SK-N-MC (cell line): Measurements from ENCODE around the gene NRGN.

ENCODE experiments used
- DNase-seq: peaks from one replicate; pipeline ENCODE4 v3.0.0-alpha.2; 2011; ENCODE audit warnings: low read depth, low spot score
- H3K27ac ChIP-seq: fragments of 200-600 bp; sonication (generic); 2 replicates; pipeline ENCODE4 v1.5.1; 2016; ENCODE audit warnings: mixed run types
- H3K36me3 ChIP-seq: fragments of 200-600 bp; sonication (generic); 2 replicates; pipeline ENCODE4 v1.6.1; 2017; ENCODE audit warnings: antibody characterized with exemption, low read length, mixed read lengths; ENCODE audit not compliant: insufficient read depth
- H3K4me3 ChIP-seq: fragments of 200-600 bp; sonication (generic); 2 replicates; pipeline ENCODE4 v1.5.1; 2016
- H3K9ac ChIP-seq: fragments of 200-600 bp; sonication (generic); 2 replicates; pipeline ENCODE4 v1.8.0; 2017; ENCODE audit warnings: mixed run types, mixed read lengths; ENCODE audit not compliant: insufficient read length
- H3K9me3 ChIP-seq: fragments of 200-600 bp; sonication (generic); 2 replicates; pipeline ENCODE4 v1.6.1; 2017; ENCODE audit warnings: low read depth, mild to moderate bottlenecking, antibody characterized with exemption, low read length, moderate library complexity, mixed read lengths
- EZH2 ChIP-seq: fragments of 200-600 bp; sonication (generic); IDR thresholded peaks from one replicate; pipeline ENCODE4 v1.6.1; 2017; ENCODE audit warnings: antibody characterized with exemption
- FOXP2 ChIP-seq: optimal IDR thresholded peaks from 2 replicates; pipeline ENCODE3; 2011; ENCODE audit warnings: mild to moderate bottlenecking, moderate library complexity; ENCODE audit not compliant: insufficient read depth; ENCODE audit errors: extremely low read length, control extremely low read depth
- POLR2AphosphoS5 ChIP-seq: IDR thresholded peaks from 2 replicates; pipeline ENCODE4 v1.6.1; 2012; ENCODE audit warnings: mild to moderate bottlenecking, low read depth, low read length, borderline replicate concordance

Gene NRGN

GRCh38 chr11:124751741-124752470 is 12.2 kb downstream of the NRGN start, which contains the start of gene VSIG2:
TSS of gene VSIG2 (minus strand) at chr11:124752255. CDS start at chr11:124752137, 118 bp downstream.
- Histone ChIP-seq H3K27ac (no peak within 1 kb of the TSS), H3K9ac (no peak within 1 kb of the TSS)
- TF ChIP-seq EZH2 (no peak), POLR2AphosphoS5 (no peak), FOXP2 (no peak)

DNA sequence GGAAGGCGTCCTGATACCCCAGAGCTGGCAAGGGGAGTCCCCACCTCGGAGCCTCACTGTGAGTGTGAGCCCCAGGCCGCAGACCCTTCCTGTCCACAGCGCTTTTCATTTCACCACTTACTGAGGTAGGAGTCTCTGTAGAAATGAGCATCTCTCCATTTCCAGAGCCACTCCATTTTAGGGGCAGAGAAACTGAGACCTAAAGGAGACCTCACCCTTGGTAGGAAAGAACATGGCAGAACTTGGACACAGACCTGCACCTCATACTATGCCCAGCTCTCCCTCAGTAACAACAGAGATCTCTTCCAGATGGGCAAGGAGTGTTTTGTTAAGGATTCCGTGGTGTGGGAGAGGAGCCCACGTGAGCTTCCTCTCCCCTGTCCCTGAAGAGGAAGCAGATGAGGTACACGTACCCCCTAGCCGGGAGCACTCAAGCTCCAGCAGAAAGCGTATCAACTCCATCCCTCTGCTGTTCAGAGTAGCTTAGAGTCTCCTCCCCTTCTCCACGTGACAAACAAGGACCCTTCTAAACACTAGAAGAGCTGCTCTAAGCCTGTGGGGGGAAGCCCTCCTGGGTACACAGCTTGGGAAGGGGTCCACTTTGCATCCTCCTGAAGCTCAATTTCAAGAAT is 12.8 kb downstream of the NRGN start:
- no peak overlapping the region for H3K27ac ChIP-seq
- no peaks in the 10 kb centered on the region for H3K9me3 ChIP-seq
- TF ChIP-seq POLR2AphosphoS5: no peak
- no peak for TF ChIP-seq FOXP2
- no peak for TF ChIP-seq EZH2
- no peak overlapping the region for H3K4me3 ChIP-seq
- no peak for DNase-seq
- no peak overlapping the region for H3K9ac ChIP-seq
- H3K36me3 ChIP-seq: no peaks in the 10 kb centered on the region

More at GRCh38 chr11:124751741-124752470, 12.2 kb downstream of the NRGN start, which contains the start of gene VSIG2:
- Histone ChIP-seq H3K36me3 (no peaks in the 10 kb centered on the region), H3K4me3 (no peak within 1 kb of the TSS), H3K9me3 (no peaks in the 10 kb centered on the region)
- DNase-seq: no peak

DNA sequence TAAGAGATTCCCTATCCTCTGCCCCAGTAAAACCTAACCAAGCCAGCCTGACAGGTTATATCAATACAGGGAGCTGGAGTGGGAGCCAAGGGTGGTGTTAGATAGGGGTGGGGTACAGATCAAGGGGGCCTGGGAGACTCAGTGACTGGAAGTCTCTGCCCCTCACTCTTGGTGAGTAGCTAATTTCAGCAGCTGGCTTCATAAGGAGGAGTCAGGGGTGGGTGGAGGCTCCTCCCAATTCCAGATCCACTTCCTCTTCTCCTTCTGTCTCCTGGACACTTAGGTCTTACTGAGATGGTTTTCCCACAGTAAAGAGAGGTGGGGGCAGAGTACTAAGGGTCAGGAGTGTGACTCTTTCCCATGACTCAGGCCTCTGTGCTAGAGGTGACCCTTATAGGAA is 13.5 kb downstream of the NRGN start:
- TF ChIP-seq POLR2AphosphoS5: no peak
- TF ChIP-seq FOXP2: no peak
- TF ChIP-seq EZH2: no peak
- no peaks in the 10 kb centered on the region for H3K36me3 ChIP-seq
- no peaks in the 10 kb centered on the region for H3K9me3 ChIP-seq
- no peak overlapping the region for H3K27ac ChIP-seq
- H3K9ac ChIP-seq: no peak overlapping the region
- no peak overlapping the region for H3K4me3 ChIP-seq
- DNase-seq: no peak

DNA sequence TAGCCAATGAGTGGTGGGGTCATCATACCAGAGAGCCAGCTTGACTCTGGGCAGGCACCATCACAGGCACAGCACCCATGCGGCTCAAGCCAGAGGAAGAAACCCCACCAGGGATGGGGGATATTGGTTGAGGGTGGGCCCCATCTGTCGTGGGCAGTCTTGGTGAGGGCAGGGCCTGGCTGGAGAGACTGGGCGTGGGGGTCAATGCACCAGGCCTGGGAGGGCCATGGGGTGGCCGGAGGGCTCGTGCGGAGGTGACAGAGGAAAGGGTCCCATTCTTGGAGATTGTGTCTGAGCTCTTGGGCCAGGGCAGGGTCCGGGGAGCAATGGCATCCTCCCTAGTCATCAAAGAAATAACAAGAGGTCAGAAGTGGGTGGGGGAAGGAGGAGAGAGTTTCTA is 13.9 kb downstream of the NRGN start:
- TF ChIP-seq FOXP2: no peak
- no peak for TF ChIP-seq POLR2AphosphoS5
- no peak for TF ChIP-seq EZH2
- H3K9ac ChIP-seq: no peak overlapping the region
- H3K9me3 ChIP-seq: no peaks in the 10 kb centered on the region
- no peak overlapping the region for H3K27ac ChIP-seq
- H3K36me3 ChIP-seq: no peaks in the 10 kb centered on the region
- no peak overlapping the region for H3K4me3 ChIP-seq
- DNase-seq: no peak

GRCh38 chr11:124754309-124754708 is 14.6 kb downstream of the NRGN start:
- Histone ChIP-seq H3K36me3 (no peaks in the 10 kb centered on the region), H3K9ac (no peak overlapping the region), H3K27ac (no peak overlapping the region), H3K4me3 (no peak overlapping the region), H3K9me3 (no peaks in the 10 kb centered on the region)
- DNase-seq: no peak
- no peak for TF ChIP-seq POLR2AphosphoS5
- TF ChIP-seq EZH2: no peak
- TF ChIP-seq FOXP2: no peak

GRCh38 chr11:124754710-124755109 is 15.0 kb downstream of the NRGN start:
- TF ChIP-seq EZH2: no peak
- no peak for TF ChIP-seq FOXP2
- no peak for TF ChIP-seq POLR2AphosphoS5
- Histone ChIP-seq H3K9me3 (no peaks in the 10 kb centered on the region), H3K9ac (no peak overlapping the region), H3K27ac (no peak overlapping the region), H3K4me3 (no peak overlapping the region), H3K36me3 (no peaks in the 10 kb centered on the region)
- DNase-seq: no peak

- no peak overlapping the region for H3K27ac ChIP-seq
- DNase-seq: no peak
- TF ChIP-seq EZH2 (no peak), POLR2AphosphoS5 (no peak), FOXP2 (no peak)
- H3K9me3 ChIP-seq: no peaks in the 10 kb centered on the region
- H3K9ac ChIP-seq: no peak overlapping the region
- no peak overlapping the region for H3K4me3 ChIP-seq
- no peaks in the 10 kb centered on the region for H3K36me3 ChIP-seq
These were observed 16.5 kb downstream of the NRGN start for GRCh38 chr11:124756033-124756752.

DNA sequence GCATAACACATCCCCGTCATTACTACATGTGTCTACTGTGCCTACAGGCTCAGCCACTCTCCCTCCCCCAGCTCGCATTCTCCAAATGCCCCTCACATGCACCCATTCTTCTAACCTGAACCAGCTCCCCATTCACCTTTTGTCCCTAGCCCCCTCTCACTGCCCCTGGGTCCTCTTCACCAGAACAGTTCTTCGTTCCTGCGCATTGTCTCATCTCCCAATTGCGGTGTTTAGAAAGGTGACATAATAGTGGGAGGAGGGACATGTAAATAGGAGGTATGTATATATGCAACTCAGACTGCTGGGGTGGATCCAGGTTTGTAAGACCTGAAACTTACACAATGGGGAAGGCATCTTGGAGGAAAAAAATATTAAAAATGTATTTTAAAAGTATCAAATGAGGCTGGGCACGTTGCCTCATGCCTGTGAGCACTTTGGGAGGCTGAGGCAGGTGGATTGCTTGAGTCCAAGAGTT is 17.0 kb downstream of the NRGN start:
- Histone ChIP-seq H3K9ac (no peak overlapping the region), H3K4me3 (no peak overlapping the region), H3K27ac (no peak overlapping the region), H3K9me3 (no peaks in the 10 kb centered on the region), H3K36me3 (no peaks in the 10 kb centered on the region)
- no peak for TF ChIP-seq EZH2
- no peak for TF ChIP-seq FOXP2
- TF ChIP-seq POLR2AphosphoS5: no peak
- DNase-seq: no peak
